HepG2 (cell line): ENCODE results near the gene NUDCD3. TPM values are rescaled to one million over a fixed set of nuclear protein-coding genes. Genes with fewer than 3 reads are reported as not detected.

Experiments used
- CEBPG ChIP-seq: IDR thresholded peaks from 2 replicates; pipeline ENCODE4 v1.6.1; 2016
- CREM ChIP-seq, 2 experiments: sonication (generic) in 1 of 2; formaldehyde crosslinking in 1 of 2; IDR thresholded peaks; 2 replicates each; pipeline versions ENCODE4 v1.4.0 to v1.6.1; 2016 to 2020; ENCODE audit warnings: antibody characterized with exemption in 1 of 2, mild to moderate bottlenecking in 1 of 2, missing genetic modification reagents in 1 of 2
- FOXK2 ChIP-seq: fragments of 450-650 bp; IDR thresholded peaks from 2 replicates; pipeline ENCODE4 v1.6.1; 2016
- HNRNPLL ChIP-seq: fragments of 200-400 bp; formaldehyde crosslinking; IDR thresholded peaks from 2 replicates; pipeline ENCODE4 v1.6.1; 2017; ENCODE audit warnings: mild to moderate bottlenecking, low read depth, low read length; ENCODE audit not compliant: poor library complexity, severe bottlenecking
- HOMEZ ChIP-seq: IDR thresholded peaks from 2 replicates; pipeline ENCODE4 v1.6.1; 2016; ENCODE audit warnings: low read depth
- JARID2 ChIP-seq: sonication (generic); formaldehyde crosslinking; IDR thresholded peaks from 2 replicates; pipeline ENCODE4 v1.8.1; 2023; ENCODE audit warnings: missing genetic modification reagents, inconsistent platforms; ENCODE audit not compliant: insufficient replicate concordance
- LCORL ChIP-seq, 2 experiments: fragments of 450-650 bp in 1 of 2; sonication (generic) in 1 of 2; formaldehyde crosslinking in 1 of 2; IDR thresholded peaks; 2 replicates each; pipeline versions ENCODE4 v1.5.0 to v1.6.1; 2017 to 2020; ENCODE audit warnings: antibody characterized with exemption in 1 of 2, missing genetic modification reagents in 1 of 2
- NFKBIZ ChIP-seq: IDR thresholded peaks from 2 replicates; pipeline ENCODE4 v1.6.1; 2018; ENCODE audit warnings: missing genetic modification reagents, missing compliant biosample characterization
- NR2C2 ChIP-seq: sonication (generic); formaldehyde crosslinking; IDR thresholded peaks from 2 replicates; pipeline ENCODE4 v1.4.0; 2020; ENCODE audit warnings: missing genetic modification reagents, mild to moderate bottlenecking, moderate library complexity, borderline replicate concordance
- PPARG ChIP-seq: conservative IDR thresholded peaks from 2 replicates; pipeline ENCODE4 v1.6.1; 2016; ENCODE audit warnings: missing biosample characterization, missing genetic modification reagents
- RAD51 ChIP-seq: fragments of 450-650 bp; IDR thresholded peaks from 2 replicates; pipeline ENCODE4 v1.6.1; 2016; ENCODE audit warnings: borderline replicate concordance
- SOX13 ChIP-seq, 3 experiments: fragments of 450-650 bp in 1 of 3; sonication (generic) in 1 of 3; formaldehyde crosslinking in 1 of 3; IDR thresholded peaks in 2 of 3; conservative IDR thresholded peaks in 1 of 3; 2 replicates each; pipeline versions ENCODE4 v1.5.0 to v1.6.1; 2016 to 2020; ENCODE audit warnings: antibody characterized with exemption in 1 of 3, mild to moderate bottlenecking in 1 of 3, missing compliant biosample characterization in 1 of 3, missing genetic modification reagents in 1 of 3, moderate library complexity in 1 of 3
- XRCC5 ChIP-seq: fragments of 200-400 bp; formaldehyde crosslinking; optimal IDR thresholded peaks from 2 replicates; pipeline ENCODE3; 2017; ENCODE audit warnings: mild to moderate bottlenecking, low read length
- ZNF431 ChIP-seq: sonication (generic); formaldehyde crosslinking; IDR thresholded peaks from 2 replicates; pipeline ENCODE4 v1.9.0; 2022; ENCODE audit warnings: missing genetic modification reagents, low read depth, mild to moderate bottlenecking, borderline replicate concordance
- ZNF569 ChIP-seq: sonication (generic); formaldehyde crosslinking; IDR thresholded peaks from 2 replicates; pipeline ENCODE4 v1.5.0; 2020; ENCODE audit warnings: mild to moderate bottlenecking, missing genetic modification reagents, moderate library complexity, borderline replicate concordance
- ZNF691 ChIP-seq: sonication (generic); formaldehyde crosslinking; IDR thresholded peaks from 2 replicates; pipeline ENCODE4 v1.4.0; 2020; ENCODE audit warnings: missing genetic modification reagents, low read depth, mild to moderate bottlenecking, borderline replicate concordance
- ZNF816 ChIP-seq: sonication (generic); formaldehyde crosslinking; IDR thresholded peaks from 2 replicates; pipeline ENCODE4 v1.8.0; 2022; ENCODE audit warnings: missing genetic modification reagents, mild to moderate bottlenecking, borderline replicate concordance
- ZSCAN25 ChIP-seq: sonication (generic); formaldehyde crosslinking; IDR thresholded peaks from 2 replicates; pipeline ENCODE4 v1.8.0; 2022; ENCODE audit warnings: mild to moderate bottlenecking, missing genetic modification reagents
- ZSCAN29 ChIP-seq: sonication (generic); formaldehyde crosslinking; conservative IDR thresholded peaks from 2 replicates; pipeline ENCODE4 v1.4.0; 2020; ENCODE audit warnings: mild to moderate bottlenecking, missing genetic modification reagents
- polyA plus RNA-seq, 8 experiments: library from polyadenylated mRNA; depleted of rRNA in 3 of 8; stranded (reverse) in 7 of 8; unstranded in 1 of 8; fragments of >200 nt; fragmentation: Illumina TruSeq in 4 of 8; extraction: Trizol in 4 of 8; gene quantifications; 2 replicates each; pipeline versions ENCODE4 v1.2.1 to v1.2.3, GENCODE V29; 2011 to 2016; ENCODE audit warnings: low read depth in 4 of 8, missing spikeins in 1 of 8, mixed read lengths in 1 of 8; ENCODE audit not compliant: insufficient read depth in 1 of 8
- total RNA-seq, 5 experiments: library from RNA; depleted of rRNA; stranded (reverse); fragments of >200 nt; fragmentation: Illumina TruSeq; extraction: Trizol; gene quantifications; 2 replicates each; pipeline ENCODE4 v1.2.3, GENCODE V29; 2016; ENCODE audit warnings: low read depth in 1 of 5
- TF ChIP-seq, protein P1 (sequence below): sonication (generic); formaldehyde crosslinking; IDR thresholded peaks from 2 replicates; pipeline ENCODE4 v1.5.0; 2020; ENCODE audit warnings: mild to moderate bottlenecking, missing genetic modification reagents
- TF ChIP-seq, protein P2 (sequence below), 2 experiments: IDR thresholded peaks; 2 replicates each; pipeline ENCODE4 v1.6.1; 2011 to 2012; ENCODE audit warnings: low read length in 2 of 2, borderline replicate concordance in 1 of 2, low read depth in 1 of 2, mild to moderate bottlenecking in 1 of 2, moderate library complexity in 1 of 2

The NUDCD3 gene
- total and polyA plus RNA-seq, 2 of the 13 experiments (the other 11 are each of a cell fraction or from before 2014, with no cell fraction given): 20.8 to 49.9 TPM

DNA sequence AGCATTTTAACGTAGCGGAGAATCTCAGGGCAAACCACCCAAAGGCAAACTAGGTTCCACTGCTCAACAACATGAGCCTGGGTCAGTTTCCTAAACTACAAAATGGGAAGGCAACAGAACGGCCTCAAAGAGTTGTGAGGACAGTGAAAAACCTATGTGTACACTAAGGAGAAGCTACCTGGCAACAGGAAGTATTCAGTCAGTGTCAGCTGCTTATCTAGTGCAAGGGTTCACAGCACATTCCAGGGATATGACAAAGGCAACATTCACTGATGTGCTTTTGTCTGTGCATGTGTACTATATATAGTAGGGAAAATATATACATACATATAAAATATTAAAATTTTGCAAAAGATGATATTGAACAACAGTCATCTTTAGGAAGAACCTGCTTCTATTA, 17.2 kb downstream of the NUDCD3 start (continued):
- TF ChIP-seq ZNF816: 0 out of 2 replicates have a peak, but pooled peaks have one; percentile 28
- peak; percentile 62; the same call in 1 of the 2 replicates for TF ChIP-seq FOXK2
- TF ChIP-seq, protein P1, sequence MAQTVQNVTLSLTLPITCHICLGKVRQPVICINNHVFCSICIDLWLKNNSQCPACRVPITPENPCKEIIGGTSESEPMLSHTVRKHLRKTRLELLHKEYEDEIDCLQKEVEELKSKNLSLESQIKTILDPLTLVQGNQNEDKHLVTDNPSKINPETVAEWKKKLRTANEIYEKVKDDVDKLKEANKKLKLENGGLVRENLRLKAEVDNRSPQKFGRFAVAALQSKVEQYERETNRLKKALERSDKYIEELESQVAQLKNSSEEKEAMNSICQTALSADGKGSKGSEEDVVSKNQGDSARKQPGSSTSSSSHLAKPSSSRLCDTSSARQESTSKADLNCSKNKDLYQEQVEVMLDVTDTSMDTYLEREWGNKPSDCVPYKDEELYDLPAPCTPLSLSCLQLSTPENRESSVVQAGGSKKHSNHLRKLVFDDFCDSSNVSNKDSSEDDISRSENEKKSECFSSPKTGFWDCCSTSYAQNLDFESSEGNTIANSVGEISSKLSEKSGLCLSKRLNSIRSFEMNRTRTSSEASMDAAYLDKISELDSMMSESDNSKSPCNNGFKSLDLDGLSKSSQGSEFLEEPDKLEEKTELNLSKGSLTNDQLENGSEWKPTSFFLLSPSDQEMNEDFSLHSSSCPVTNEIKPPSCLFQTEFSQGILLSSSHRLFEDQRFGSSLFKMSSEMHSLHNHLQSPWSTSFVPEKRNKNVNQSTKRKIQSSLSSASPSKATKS (CRISPR knock-in tag): no peak
- TF ChIP-seq, protein P2, sequence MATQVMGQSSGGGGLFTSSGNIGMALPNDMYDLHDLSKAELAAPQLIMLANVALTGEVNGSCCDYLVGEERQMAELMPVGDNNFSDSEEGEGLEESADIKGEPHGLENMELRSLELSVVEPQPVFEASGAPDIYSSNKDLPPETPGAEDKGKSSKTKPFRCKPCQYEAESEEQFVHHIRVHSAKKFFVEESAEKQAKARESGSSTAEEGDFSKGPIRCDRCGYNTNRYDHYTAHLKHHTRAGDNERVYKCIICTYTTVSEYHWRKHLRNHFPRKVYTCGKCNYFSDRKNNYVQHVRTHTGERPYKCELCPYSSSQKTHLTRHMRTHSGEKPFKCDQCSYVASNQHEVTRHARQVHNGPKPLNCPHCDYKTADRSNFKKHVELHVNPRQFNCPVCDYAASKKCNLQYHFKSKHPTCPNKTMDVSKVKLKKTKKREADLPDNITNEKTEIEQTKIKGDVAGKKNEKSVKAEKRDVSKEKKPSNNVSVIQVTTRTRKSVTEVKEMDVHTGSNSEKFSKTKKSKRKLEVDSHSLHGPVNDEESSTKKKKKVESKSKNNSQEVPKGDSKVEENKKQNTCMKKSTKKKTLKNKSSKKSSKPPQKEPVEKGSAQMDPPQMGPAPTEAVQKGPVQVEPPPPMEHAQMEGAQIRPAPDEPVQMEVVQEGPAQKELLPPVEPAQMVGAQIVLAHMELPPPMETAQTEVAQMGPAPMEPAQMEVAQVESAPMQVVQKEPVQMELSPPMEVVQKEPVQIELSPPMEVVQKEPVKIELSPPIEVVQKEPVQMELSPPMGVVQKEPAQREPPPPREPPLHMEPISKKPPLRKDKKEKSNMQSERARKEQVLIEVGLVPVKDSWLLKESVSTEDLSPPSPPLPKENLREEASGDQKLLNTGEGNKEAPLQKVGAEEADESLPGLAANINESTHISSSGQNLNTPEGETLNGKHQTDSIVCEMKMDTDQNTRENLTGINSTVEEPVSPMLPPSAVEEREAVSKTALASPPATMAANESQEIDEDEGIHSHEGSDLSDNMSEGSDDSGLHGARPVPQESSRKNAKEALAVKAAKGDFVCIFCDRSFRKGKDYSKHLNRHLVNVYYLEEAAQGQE (IDR thresholded peaks at IDR 0.05; ENCODE audit: borderline replicate concordance in 1 of 2, low read depth in 1 of 2, low read length in 2 of 2): peak in 1 of 2 experiments; percentile 50; a peak in 1 of 4 replicates
- no peak for TF ChIP-seq RAD51
- TF ChIP-seq CEBPG (CRISPR knock-in tag): peak; percentile 63
- TF ChIP-seq LCORL (IDR thresholded peaks at IDR 0.05): no peak
- TF ChIP-seq LCORL (CRISPR knock-in tag; IDR thresholded peaks at IDR 0.05): peak; percentile 64; the same call in 1 of the 2 replicates
- TF ChIP-seq ZNF691: no peak
- TF ChIP-seq XRCC5: no peak
- TF ChIP-seq ZSCAN29 (CRISPR knock-in tag): no peak
- TF ChIP-seq CREM (IDR thresholded peaks at IDR 0.05): peak; percentile 51; the same call in 1 of the 2 replicates
- TF ChIP-seq CREM (CRISPR knock-in tag; IDR thresholded peaks at IDR 0.05): no peak
- no peak for TF ChIP-seq JARID2 (CRISPR knock-in tag)
- peak; percentile 96 for TF ChIP-seq PPARG (CRISPR knock-in tag)
- TF ChIP-seq ZSCAN25: no peak
- no peak; the same call in 1 of the 2 replicates for TF ChIP-seq ZNF431 (CRISPR knock-in tag)
- no peak for TF ChIP-seq ZNF569 (CRISPR knock-in tag)
- peak; percentile 62; the same call in 1 of the 2 replicates for TF ChIP-seq SOX13 (IDR thresholded peaks at IDR 0.05)
- peak in 1 of 2 experiments; percentile 90; a peak in 2 of 4 replicates for TF ChIP-seq SOX13 (CRISPR knock-in tag; conservative IDR thresholded peaks at IDR 0.05 in 1 of 2, IDR thresholded peaks at IDR 0.05 in 1 of 2)
- TF ChIP-seq HOMEZ (CRISPR knock-in tag): peak; percentile 72
- no peak for TF ChIP-seq HNRNPLL
- 0 out of 2 replicates have a peak, but pooled peaks have one; percentile 49 for TF ChIP-seq NFKBIZ (CRISPR knock-in tag)
- 0 out of 2 replicates have a peak, but pooled peaks have one; percentile 47 for TF ChIP-seq NR2C2
